SK-N-SH (cell line): ENCODE measurements around the gene EMX1. TPM values are rescaled to one million over a fixed set of nuclear protein-coding genes. Genes with fewer than 3 reads are reported as not detected.

Experiments
- CTCF ChIA-PET: fragments of 300-600, 350-600 bp; formaldehyde crosslinking; extraction: SDS; loops from one replicate; lab custom pipeline; 2021; lab: Yijun Ruan, JAX
- POLR2A ChIA-PET: fragments of 350-600 bp; sonication (Branson Sonifier 250); formaldehyde crosslinking; extraction: SDS; loops from one replicate; lab custom pipeline; 2020; ENCODE audit warnings: antibody characterized with exemption, inconsistent platforms; lab: Yijun Ruan, JAX
- DNase-seq: peaks from one replicate; pipeline ENCODE4 v3.0.0; 2012
- H2AFZ ChIP-seq: fragments of 200-600 bp; sonication (generic); 2 replicates; pipeline ENCODE4 v1.8.1; 2016; ENCODE audit warnings: antibody characterized with exemption, mild to moderate bottlenecking, low read depth
- H3F3A ChIP-seq: fragments of 200-600 bp; sonication (generic); replicated peaks from 2 replicates; pipeline ENCODE3; 2016; ENCODE audit warnings: antibody characterized with exemption, mild to moderate bottlenecking; ENCODE audit not compliant: insufficient read depth
- H3K27ac ChIP-seq, 2 experiments: fragments of 200-500 bp in 1 of 2; fragments of 200-600 bp in 1 of 2; sonication (Bioruptor generic) in 1 of 2; sonication (generic), shearing (Covaris generic) in 1 of 2; 2 replicates each; pipeline versions ENCODE4 v1.5.1 to v1.6.1; 2014 to 2016; ENCODE audit warnings: low read depth in 2 of 2, inconsistent platforms in 1 of 2, low read length in 1 of 2, mild to moderate bottlenecking in 1 of 2, mixed read lengths in 1 of 2
- H3K27me3 ChIP-seq: fragments of 200-600 bp; sonication (generic), shearing (Covaris generic); 2 replicates; pipeline ENCODE4 v1.6.1; 2016; ENCODE audit warnings: mixed run types; ENCODE audit not compliant: insufficient read depth
- H3K36me3 ChIP-seq, 2 experiments: fragments of 200-500 bp in 1 of 2; fragments of 200-600 bp in 1 of 2; sonication (Bioruptor generic) in 1 of 2; sonication (generic) in 1 of 2; replicated peaks in 1 of 2; 2 replicates each; pipeline versions ENCODE3 to v1.5.1; 2014 to 2016; ENCODE audit warnings: low read length in 1 of 2, mild to moderate bottlenecking in 1 of 2; ENCODE audit not compliant: insufficient read depth in 2 of 2, control insufficient read depth in 1 of 2
- H3K4me1 ChIP-seq, 2 experiments: fragments of 200-500 bp in 1 of 2; fragments of 200-600 bp in 1 of 2; sonication (Bioruptor generic) in 1 of 2; sonication (generic), shearing (Covaris generic) in 1 of 2; 2 replicates each; pipeline versions ENCODE4 v1.5.1 to v1.6.1; 2014 to 2016; ENCODE audit warnings: low read depth in 1 of 2, low read length in 1 of 2, mixed run types in 1 of 2; ENCODE audit not compliant: insufficient read depth in 2 of 2, control insufficient read depth in 1 of 2
- H3K4me2 ChIP-seq: fragments of 200-600 bp; sonication (generic), shearing (Covaris generic); 2 replicates; pipeline ENCODE4 v1.6.1; 2017; ENCODE audit warnings: mixed run types
- H3K4me3 ChIP-seq, 2 experiments: fragments of 200-500 bp in 1 of 2; fragments of 200-600 bp in 1 of 2; sonication (Bioruptor generic) in 1 of 2; sonication (generic), shearing (Covaris generic) in 1 of 2; 2 replicates each; pipeline versions ENCODE4 v1.5.1 to v1.8.1; 2014 to 2016; ENCODE audit warnings: low read depth in 2 of 2, inconsistent platforms in 1 of 2, low read length in 1 of 2, mild to moderate bottlenecking in 1 of 2, mixed read lengths in 1 of 2, moderate library complexity in 1 of 2
- H3K79me2 ChIP-seq: fragments of 200-600 bp; sonication (generic); 2 replicates; pipeline ENCODE4 v1.8.1; 2017; ENCODE audit warnings: mild to moderate bottlenecking; ENCODE audit not compliant: insufficient read depth
- H3K9ac ChIP-seq: fragments of 200-600 bp; sonication (generic); 2 replicates; pipeline ENCODE4 v1.6.1; 2017; ENCODE audit warnings: mixed run types
- H3K9me2 ChIP-seq: fragments of 200-600 bp; sonication (generic); 2 replicates; pipeline ENCODE4 v1.6.1; 2017; ENCODE audit warnings: mixed run types
- H3K9me3 ChIP-seq: fragments of 200-600 bp; sonication (generic); 2 replicates; pipeline ENCODE4 v1.6.1; 2017; ENCODE audit warnings: mixed run types, mild to moderate bottlenecking, moderate library complexity
- H4K20me1 ChIP-seq: fragments of 200-600 bp; sonication (generic); 2 replicates; pipeline ENCODE4 v1.6.1; 2017; ENCODE audit warnings: mild to moderate bottlenecking, mixed run types; ENCODE audit not compliant: insufficient read depth
- EP300 ChIP-seq, 2 experiments: IDR thresholded peaks; 2 replicates each; pipeline versions ENCODE4 v1.4.0 to v1.6.1; 2012; ENCODE audit warnings: borderline replicate concordance in 1 of 2, low read depth in 1 of 2, low read length in 1 of 2
- EZH2phosphoT487 ChIP-seq: fragments of 200-600 bp; sonication (generic); IDR thresholded peaks from 2 replicates; pipeline ENCODE4 v1.6.1; 2017; ENCODE audit warnings: low read depth, mixed run types, mild to moderate bottlenecking, antibody characterized with exemption, moderate library complexity, borderline replicate concordance
- FOSL2 ChIP-seq: IDR thresholded peaks from 2 replicates; pipeline ENCODE4 v1.4.0; 2012; ENCODE audit warnings: low read depth, mild to moderate bottlenecking, moderate library complexity, borderline replicate concordance
- FOXJ3 ChIP-seq: sonication (generic); formaldehyde crosslinking; IDR thresholded peaks from 2 replicates; pipeline ENCODE4 v1.5.1; 2020; ENCODE audit warnings: mild to moderate bottlenecking, missing genetic modification reagents
- MAX ChIP-seq: IDR thresholded peaks from 2 replicates; pipeline ENCODE4 v1.4.0; 2012; ENCODE audit warnings: low read depth
- MEF2A ChIP-seq: IDR thresholded peaks from 2 replicates; pipeline ENCODE4 v1.4.0; 2012; ENCODE audit warnings: low read depth, borderline replicate concordance
- MXI1 ChIP-seq: IDR thresholded peaks from 2 replicates; pipeline ENCODE4 v1.6.1; 2012; ENCODE audit warnings: mild to moderate bottlenecking, low read depth, low read length, improper control_type of control experiment
- NRF1 ChIP-seq: IDR thresholded peaks from 2 replicates; pipeline ENCODE4 v1.6.1; 2012; ENCODE audit warnings: low read depth, mild to moderate bottlenecking, low read length
- POLR2AphosphoS5 ChIP-seq: IDR thresholded peaks from 2 replicates; pipeline ENCODE4 v1.6.1; 2012; ENCODE audit warnings: low read depth, low read length
- RAD21 ChIP-seq: IDR thresholded peaks from 2 replicates; pipeline ENCODE4 v1.6.1; 2012; ENCODE audit warnings: mild to moderate bottlenecking, low read length
- RCOR1 ChIP-seq: fragments of 150-350 bp; IDR thresholded peaks from 2 replicates; pipeline ENCODE4 v1.6.1; 2017; ENCODE audit warnings: antibody characterized with exemption, low read length
- REST ChIP-seq: IDR thresholded peaks from 2 replicates; pipeline ENCODE4 v1.6.1; 2012; ENCODE audit warnings: mild to moderate bottlenecking, low read depth, low read length, moderate library complexity
- RFX5 ChIP-seq: IDR thresholded peaks from 2 replicates; pipeline ENCODE4 v1.6.1; 2012; ENCODE audit warnings: mild to moderate bottlenecking, improper control_type of control experiment, low read length
- SIN3A ChIP-seq: IDR thresholded peaks from 2 replicates; pipeline ENCODE4 v1.6.1; 2012; ENCODE audit warnings: low read depth, mild to moderate bottlenecking, low read length, moderate library complexity, borderline replicate concordance
- SMC3 ChIP-seq: IDR thresholded peaks from 2 replicates; pipeline ENCODE4 v1.6.1; 2012; ENCODE audit warnings: low read depth, low read length, improper control_type of control experiment
- TCF12 ChIP-seq: IDR thresholded peaks from 2 replicates; pipeline ENCODE4 v1.4.0; 2012
- TEAD4 ChIP-seq: IDR thresholded peaks from 2 replicates; pipeline ENCODE4 v1.4.0; 2012; ENCODE audit warnings: mild to moderate bottlenecking, borderline replicate concordance; ENCODE audit not compliant: insufficient read depth
- USF2 ChIP-seq: fragments of 150-350 bp; IDR thresholded peaks from 2 replicates; pipeline ENCODE4 v1.6.1; 2017; ENCODE audit warnings: antibody characterized with exemption, low read length, low read depth, borderline replicate concordance
- WGBS: methylation state at CpG from one replicate; pipeline ENCODE4 v1.1.6; 2017; ENCODE audit warnings: low lambda C conversion rate; 5-methylcytosine and 5-hydroxymethylcytosine counted together
- polyA plus RNA-seq, 3 experiments: library from polyadenylated mRNA; depleted of rRNA; stranded (reverse); fragments of >200 nt; gene quantifications; 2 replicates each; pipeline ENCODE4 v1.2.3, GENCODE V29; 2012
- TF ChIP-seq, protein P1 (sequence below): IDR thresholded peaks from 2 replicates; pipeline ENCODE4 v1.4.0; 2012; ENCODE audit warnings: low read depth, borderline replicate concordance

Gene EMX1
- polyA plus RNA-seq, 1 of the 3 experiments (the other 2 are of a cell fraction), result not detected

GRCh38 chr2:72897785-72898584, 19.3 kb upstream of the EMX1 start:
- H3K4me3 ChIP-seq, result no peak overlapping the region
- no peak for DNase-seq
- H3K9me3 ChIP-seq, result no peaks in the 10 kb centered on the region
- H3K27ac ChIP-seq, result no peak overlapping the region
- H3K9me2 ChIP-seq, result no peaks in the 10 kb centered on the region
- no peak overlapping the region for H2AFZ ChIP-seq
- ChIA-PET CTCF (interaction anchor here (1.0 to 10.6 kb wide), 5 partner anchors 8 to 278 kb away, joined by 3 to 173 read pairs (median 24); partner anchors contain the start of gene SPR), POLR2A (no interaction called here)
- no peaks in the 10 kb centered on the region for H3K36me3 ChIP-seq
- H3K79me2 ChIP-seq, result no peaks in the 10 kb centered on the region
- 55% methylated on average over 18 of the region's 18 CpGs for WGBS
- no peak overlapping the region for H3K9ac ChIP-seq
- peaks cover 0 to 15% of the 10 kb centered on the region in 2 experiments; a peak in 1 of 4 replicates for H3K4me1 ChIP-seq
- H3K27me3 ChIP-seq, result peaks cover 15% of the 10 kb centered on the region
- no peaks in the 10 kb centered on the region for H4K20me1 ChIP-seq
- TF ChIP-seq SMC3 (no peak), REST (no peak), USF2 (no peak), RFX5 (no peak), SIN3A (no peak), FOXJ3 (no peak), POLR2AphosphoS5 (no peak), RCOR1 (no peak), TEAD4 (no peak), EP300 (IDR thresholded peaks at IDR 0.05; ENCODE audit: borderline replicate concordance in 1 of 2, low read depth in 1 of 2, low read length in 1 of 2) (no peak), TCF12 (no peak), MAX (no peak), FOSL2 (no peak), NRF1 (no peak), MEF2A (no peak), MXI1 (no peak), RAD21 (no peak), EZH2phosphoT487 (no peak)
- TF ChIP-seq, protein P1, sequence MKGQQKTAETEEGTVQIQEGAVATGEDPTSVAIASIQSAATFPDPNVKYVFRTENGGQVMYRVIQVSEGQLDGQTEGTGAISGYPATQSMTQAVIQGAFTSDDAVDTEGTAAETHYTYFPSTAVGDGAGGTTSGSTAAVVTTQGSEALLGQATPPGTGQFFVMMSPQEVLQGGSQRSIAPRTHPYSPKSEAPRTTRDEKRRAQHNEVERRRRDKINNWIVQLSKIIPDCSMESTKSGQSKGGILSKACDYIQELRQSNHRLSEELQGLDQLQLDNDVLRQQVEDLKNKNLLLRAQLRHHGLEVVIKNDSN, result no peak
- H3F3A ChIP-seq, result no peaks in the 10 kb centered on the region
- no peak overlapping the region for H3K4me2 ChIP-seq
